GM12878 (cell line): ENCODE data around the gene OR52K1. TPM values are rescaled to one million over a fixed set of nuclear protein-coding genes. Genes with fewer than 3 reads are reported as not detected.

Experiments used
- ATAC-seq: fragments of 200-7000 bp; cut with Tn5 transposase; 3 replicates; pipeline ENCODE4 v1.9.1; 2020; ENCODE audit warnings: mild to moderate bottlenecking, moderate library complexity
- BruUV-seq: library from RNA; stranded (reverse); fragments of 400-500 nt; replicated peaks from 2 replicates; lab custom pipeline; 2021; lab: Mats Ljungman, UMichigan
- CTCF ChIA-PET: fragments of 300-600 bp; sonication (Branson Sonifier 250); formaldehyde crosslinking; extraction: SDS; loops from one replicate; lab custom pipeline; 2021; ENCODE audit warnings: inconsistent platforms; lab: Yijun Ruan, JAX
- POLR2A ChIA-PET: fragments of 350-600 bp; formaldehyde crosslinking; extraction: SDS; loops from one replicate; lab custom pipeline; 2021; ENCODE audit warnings: inconsistent platforms; lab: Charles Lee
- RAD21 ChIA-PET: fragments of 300-600 bp; sonication (Branson Sonifier 250); formaldehyde crosslinking; loops from one replicate; lab custom pipeline; 2023; ENCODE audit warnings: antibody characterized with exemption; ENCODE audit not compliant: unreplicated experiment; lab: Charles Lee
- SMC1A ChIA-PET: fragments of 300-600 bp; sonication (Branson Sonifier 250); formaldehyde crosslinking; loops from one replicate; lab custom pipeline; 2023; ENCODE audit not compliant: unreplicated experiment, uncharacterized antibody; lab: Charles Lee
- DNase-seq: peaks from one replicate; pipeline ENCODE4 v3.0.0-alpha.2; 2011; ENCODE audit warnings: low read depth, low spot score
- FAIRE-seq: peaks from 3 replicates; lab custom pipeline; 2011; peaks lifted over from hg19 to GRCh38; lab: Jason Lieb, UNC
- H2AFZ ChIP-seq: 2 replicates; pipeline ENCODE4 v1.6.0; 2011; ENCODE audit warnings: low read depth, low read length, control low read depth; ENCODE audit not compliant: control insufficient read depth
- H3K27ac ChIP-seq: 2 replicates; pipeline ENCODE4 v1.5.1; 2011; ENCODE audit warnings: control low read depth; ENCODE audit not compliant: control insufficient read depth, insufficient read depth
- H3K27me3 ChIP-seq, 2 experiments: replicated peaks in 1 of 2; 2 replicates each; pipeline versions ENCODE4 v1.6.0 to v1.6.1; 2011; ENCODE audit warnings: low read length in 1 of 2; ENCODE audit not compliant: control insufficient read depth in 2 of 2, insufficient read depth in 2 of 2
- H3K36me3 ChIP-seq, 2 experiments: 2 replicates each; pipeline ENCODE4 v1.5.1; 2011; ENCODE audit warnings: low read length in 1 of 2; ENCODE audit not compliant: control insufficient read depth in 2 of 2, insufficient read depth in 2 of 2
- H3K4me1 ChIP-seq: 2 replicates; pipeline ENCODE4 v1.6.1; 2011; ENCODE audit warnings: mild to moderate bottlenecking, low read length, moderate library complexity, mixed read lengths; ENCODE audit not compliant: control insufficient read depth, insufficient read depth
- H3K4me2 ChIP-seq: 2 replicates; pipeline ENCODE4 v1.6.0; 2011; ENCODE audit warnings: control low read depth; ENCODE audit not compliant: control insufficient read depth, insufficient read depth
- H3K4me3 ChIP-seq: fragments of 200-600 bp; sonication (generic); 2 replicates; pipeline ENCODE4 v1.5.1; 2016
- H3K79me2 ChIP-seq: 2 replicates; pipeline ENCODE4 v1.6.0; 2011; ENCODE audit warnings: low read length; ENCODE audit not compliant: control insufficient read depth, insufficient read depth
- H3K9ac ChIP-seq: 2 replicates; pipeline ENCODE4 v1.8.0; 2011; ENCODE audit warnings: low read length, control low read depth, mixed read lengths; ENCODE audit not compliant: control insufficient read depth, insufficient read depth
- H3K9me3 ChIP-seq: replicated peaks from 3 replicates; pipeline ENCODE4 v1.5.1; 2011; ENCODE audit warnings: mild to moderate bottlenecking, low read length; ENCODE audit not compliant: control insufficient read depth, insufficient read depth
- H4K20me1 ChIP-seq: 2 replicates; pipeline ENCODE4 v1.6.0; 2011; ENCODE audit not compliant: control insufficient read depth, insufficient read depth
- CTCF ChIP-seq, 3 experiments: IDR thresholded peaks in 2 of 3; conservative IDR thresholded peaks in 1 of 3; 2 replicates each; pipeline ENCODE4 v1.5.1; 2011; ENCODE audit warnings: low read depth in 3 of 3, low read length in 3 of 3, mild to moderate bottlenecking in 3 of 3, control low read depth in 2 of 3, moderate library complexity in 2 of 3, inconsistent platforms in 1 of 3, mixed read lengths in 1 of 3; ENCODE audit not compliant: control insufficient read depth in 2 of 3, insufficient read depth in 1 of 3; ENCODE audit errors: extremely low read depth in 1 of 3
- HSF1 ChIP-seq: fragments of 150-350 bp; IDR thresholded peaks from 2 replicates; pipeline ENCODE4 v1.6.1; 2014; ENCODE audit warnings: mild to moderate bottlenecking, low read depth, low read length
- IKZF1 ChIP-seq: fragments of 450-650 bp; conservative IDR thresholded peaks from 2 replicates; pipeline ENCODE4 v1.6.1; 2017; ENCODE audit warnings: antibody characterized with exemption, mild to moderate bottlenecking
- IRF4 ChIP-seq: IDR thresholded peaks from 2 replicates; pipeline ENCODE4 v1.6.1; 2011; ENCODE audit warnings: low read depth, low read length
- MTA2 ChIP-seq: fragments of 450-650 bp; IDR thresholded peaks from 2 replicates; pipeline ENCODE4 v1.6.1; 2016; ENCODE audit warnings: low read depth, mild to moderate bottlenecking, moderate library complexity
- PML ChIP-seq: IDR thresholded peaks from 2 replicates; pipeline ENCODE4 v1.6.1; 2012; ENCODE audit warnings: low read length, inconsistent platforms
- RAD21 ChIP-seq: IDR thresholded peaks from 2 replicates; pipeline ENCODE4 v1.6.1; 2011; ENCODE audit warnings: mild to moderate bottlenecking, low read depth, low read length, moderate library complexity; ENCODE audit not compliant: insufficient read depth
- SMC3 ChIP-seq: IDR thresholded peaks from 2 replicates; pipeline ENCODE4 v1.6.1; 2011; ENCODE audit warnings: low read length, improper control_type of control experiment, borderline replicate concordance
- YY1 ChIP-seq: IDR thresholded peaks from 2 replicates; pipeline ENCODE4 v1.6.1; 2011; ENCODE audit warnings: low read depth, mild to moderate bottlenecking, low read length
- WGBS: methylation state at CpG from one replicate; pipeline ENCODE4 v1.1.6; 2016; ENCODE audit warnings: low lambda C conversion rate; ENCODE audit not compliant: insufficient replicate concordance, insufficient coverage; ENCODE audit errors: missing lambda C conversion rate; 5-methylcytosine and 5-hydroxymethylcytosine counted together
- in situ Hi-C: fragments of 300-500 bp; cut with MboI; formaldehyde crosslinking; loops from 9 replicates; pipeline ENCODE4 v1.14.3; 2018; ENCODE audit warnings: mixed read lengths
- intact Hi-C: fragments of 100-400 bp; cut with micrococcal nuclease; formaldehyde crosslinking; loops from one replicate; pipeline ENCODE4 v1.14.2; 2022; ENCODE audit not compliant: unreplicated experiment
- polyA plus RNA-seq, 11 experiments: library from polyadenylated mRNA; depleted of rRNA in 4 of 11; unstranded in 6 of 11; stranded (reverse) in 5 of 11; fragments of >200 nt; fragmentation: Nextera tagmentation in 4 of 11; fragmentation: Illumina TruSeq in 1 of 11; extraction: Ambion mirVana in 4 of 11; extraction: Trizol in 1 of 11; gene quantifications; 1 replicate in 1 of 11; 2 replicates in 10 of 11; pipeline versions ENCODE4 v1.2.1 to v1.2.3, GENCODE V29; 2011 to 2016; ENCODE audit warnings: inconsistent platforms in 2 of 11, missing spikeins in 2 of 11, low read depth in 1 of 11
- total RNA-seq, 4 experiments: library from RNA; depleted of rRNA in 3 of 4; stranded (reverse); fragments of >200 nt in 3 of 4; fragmentation: Illumina TruSeq in 1 of 4; extraction: Trizol in 1 of 4; gene quantifications; 2 replicates each; pipeline versions ENCODE4 v1.2.1 to v1.2.3, GENCODE V29; 2013 to 2021

OR52K1 gene
- total and polyA plus RNA-seq, 10 of the 15 experiments (the other 5 are each of a cell fraction or from before 2014, with no cell fraction given), result not detected

- Histone ChIP-seq H3K27ac (no peak overlapping the region), H4K20me1 (no peaks in the 10 kb centered on the region), H3K79me2 (no peaks in the 10 kb centered on the region), H2AFZ (no peak overlapping the region), H3K4me1 (no peaks in the 10 kb centered on the region), H3K27me3 (no peaks in the 10 kb centered on the region; a peak in 1 of 4 replicates), H3K9me3 (no peaks in the 10 kb centered on the region), H3K4me3 (no peak overlapping the region), H3K9ac (no peak overlapping the region), H3K4me2 (no peak overlapping the region), H3K36me3 (no peaks in the 10 kb centered on the region)
- ChIA-PET SMC1A (interaction anchor here (0.6 to 3.0 kb wide), 7 partner anchors 13 to 353 kb away, joined by 3 to 28 read pairs (median 3); no protein-coding TSS in a partner anchor), CTCF (interaction anchor here (0.6 to 7.7 kb wide), 12 partner anchors 10 to 1892 kb away, joined by 3 to 122 read pairs (median 4); no protein-coding TSS in a partner anchor), POLR2A (no interaction called here), RAD21 (interaction anchor here (1.4 to 2.7 kb wide), 3 partner anchors 48 to 357 kb away, joined by 3 to 12 read pairs (median 7); no protein-coding TSS in a partner anchor)
- WGBS, result 2% methylated on average over 3 of the region's 3 CpGs
- no TSS peak for BruUV-seq
- DNase-seq, result no peak
- intact Hi-C loops, result loop anchor here (1.0 kb wide), 1 partner anchor 352 kb away; no protein-coding TSS in a partner anchor
- in situ Hi-C loops, result loop anchor here (5.0 kb wide), 1 partner anchor 357 kb away; no protein-coding TSS in a partner anchor
- peak; percentile 57 to 68 (median 64) for TF ChIP-seq CTCF (IDR thresholded peaks at IDR 0.05 in 2 of 3, conservative IDR thresholded peaks at IDR 0.05 in 1 of 3; ENCODE audit: control insufficient read depth in 2 of 3, extremely low read depth in 1 of 3, insufficient read depth in 1 of 3, low read depth in 3 of 3, low read length in 3 of 3)
- TF ChIP-seq PML, result no peak
- TF ChIP-seq YY1, result 0 out of 2 replicates have a peak, but pooled peaks have one; percentile 19
- no peak for TF ChIP-seq HSF1
- TF ChIP-seq MTA2, result no peak
- TF ChIP-seq SMC3, result peak; percentile 75
- TF ChIP-seq IKZF1, result no peak
- TF ChIP-seq RAD21, result peak; percentile 57
- TF ChIP-seq IRF4, result no peak
- peak; percentile 90 for ATAC-seq
- peak; percentile 52 for FAIRE-seq
These were observed 57.3 kb downstream of the OR52K1 start for GRCh38 chr11:4539603-4540219.
